Karpas-422 (cell line): ENCODE data around the gene RGL1. TPM values are rescaled to one million over a fixed set of nuclear protein-coding genes. Genes with fewer than 3 reads are reported as not detected.
"Not testable (repeated sequence)": the region's sequence is repeated elsewhere in the genome, so short reads cannot be mapped to it uniquely, and the experiment has no call there.

Source experiments
- DNase-seq: peaks from one replicate; pipeline ENCODE4 v3.0.0-alpha.2; 2015
- H2AFZ ChIP-seq: fragments of 200-600 bp; sonication (generic); 2 replicates; pipeline ENCODE4 v1.6.1; 2014; ENCODE audit warnings: antibody characterized with exemption, low read length, mixed read lengths
- H3K27ac ChIP-seq: fragments of 200-600 bp; sonication (generic); 2 replicates; pipeline ENCODE4 v1.5.1; 2014; ENCODE audit warnings: mild to moderate bottlenecking, low read length, moderate library complexity
- H3K27me3 ChIP-seq: fragments of 200-600 bp; sonication (generic); 2 replicates; pipeline ENCODE4 v1.6.1; 2014; ENCODE audit warnings: low read length, mixed read lengths
- H3K36me3 ChIP-seq: fragments of 200-600 bp; sonication (generic); 2 replicates; pipeline ENCODE4 v1.6.1; 2014; ENCODE audit warnings: low read length, mixed read lengths; ENCODE audit not compliant: insufficient read depth
- H3K4me1 ChIP-seq: fragments of 200-600 bp; sonication (generic); 2 replicates; pipeline ENCODE4 v1.6.1; 2014; ENCODE audit warnings: mild to moderate bottlenecking, low read length, mixed read lengths
- H3K4me2 ChIP-seq: fragments of 200-600 bp; sonication (generic); 2 replicates; pipeline ENCODE4 v1.6.1; 2014; ENCODE audit warnings: low read length, low read depth, mild to moderate bottlenecking; ENCODE audit not compliant: poor library complexity, severe bottlenecking
- H3K4me3 ChIP-seq: fragments of 200-600 bp; sonication (generic); 2 replicates; pipeline ENCODE4 v1.5.1; 2014; ENCODE audit warnings: mild to moderate bottlenecking, antibody characterized with exemption, low read length, mixed read lengths
- H3K79me2 ChIP-seq: fragments of 200-600 bp; sonication (generic); 2 replicates; pipeline ENCODE4 v1.6.1; 2014; ENCODE audit warnings: mild to moderate bottlenecking, low read length, mixed read lengths
- H3K9ac ChIP-seq: fragments of 200-600 bp; sonication (generic); 2 replicates; pipeline ENCODE4 v1.6.0; 2014; ENCODE audit warnings: low read length
- H3K9me2 ChIP-seq: fragments of 200-600 bp; sonication (generic), shearing (Covaris generic); replicated peaks from 2 replicates; pipeline ENCODE4 v1.6.0; 2014; ENCODE audit warnings: mild to moderate bottlenecking, low read length, moderate library complexity; ENCODE audit not compliant: insufficient read depth
- H3K9me3 ChIP-seq: fragments of 300-700, 200-600 bp; sonication (generic); 2 replicates; pipeline ENCODE4 v1.6.1; 2014; ENCODE audit warnings: low read length, mixed read lengths
- H4K20me1 ChIP-seq: fragments of 200-600 bp; sonication (generic); 2 replicates; pipeline ENCODE4 v1.6.1; 2014; ENCODE audit warnings: mild to moderate bottlenecking, antibody characterized with exemption, low read length, low read depth; ENCODE audit not compliant: insufficient read depth
- total RNA-seq: library from RNA; depleted of rRNA; stranded (reverse); fragments of >200 nt; shearing (Covaris generic); gene quantifications from 2 replicates; pipeline ENCODE4 v1.2.3, GENCODE V29; 2014; ENCODE audit warnings: low replicate concordance; rRNA removed

The RGL1 gene
- total RNA-seq = 1.0 TPM in 2 replicates

GRCh38 chr1:183804916-183805841 is at the start of gene RGL1:
Gene RGL1, plus strand, starts transcription at chr1:183805120. Its CDS starts 178 bp downstream, at chr1:183805298.
- Histone ChIP-seq H3K27me3 (no peaks in the 10 kb centered on the region), H3K36me3 (no peaks in the 10 kb centered on the region), H4K20me1 (no peaks in the 10 kb centered on the region), H3K9ac (no peak within 1 kb of the TSS), H3K27ac (no peak within 1 kb of the TSS), H3K79me2 (no peaks in the 10 kb centered on the region), H3K4me2 (no peak within 1 kb of the TSS), H2AFZ (no peak within 1 kb of the TSS), H3K4me1 (no peaks in the 10 kb centered on the region), H3K4me3 (no peak within 1 kb of the TSS), H3K9me2 (no peaks in the 10 kb centered on the region), H3K9me3 (peaks cover 3% of the 10 kb centered on the region; the same call in 1 of the 2 replicates)
- no peak for DNase-seq

- Histone ChIP-seq H3K79me2 (no peaks in the 10 kb centered on the region), H3K4me1 (no peaks in the 10 kb centered on the region), H3K9me3 (no peaks in the 10 kb centered on the region), H3K27ac (no peak overlapping the region), H4K20me1 (no peaks in the 10 kb centered on the region), H2AFZ (no peak overlapping the region), H3K9me2 (no peaks in the 10 kb centered on the region), H3K36me3 (no peaks in the 10 kb centered on the region), H3K4me3 (no peak overlapping the region), H3K4me2 (no peak overlapping the region), H3K27me3 (no peaks in the 10 kb centered on the region), H3K9ac (no peak overlapping the region)
- no peak for DNase-seq
Measured at GRCh38 chr1:183756326-183756725, 48.6 kb upstream of the RGL1 start.

GRCh38 chr1:183757061-183757460 is 47.9 kb upstream of the RGL1 start:
- no peaks in the 10 kb centered on the region for H3K79me2 ChIP-seq
- no peaks in the 10 kb centered on the region for H3K36me3 ChIP-seq
- H3K4me3 ChIP-seq = no peak overlapping the region
- no peak overlapping the region for H3K27ac ChIP-seq
- H2AFZ ChIP-seq = no peak overlapping the region
- no peak for DNase-seq
- no peak overlapping the region for H3K4me2 ChIP-seq
- H3K9me3 ChIP-seq = no peaks in the 10 kb centered on the region
- H3K4me1 ChIP-seq = no peaks in the 10 kb centered on the region
- no peaks in the 10 kb centered on the region for H3K9me2 ChIP-seq
- H3K27me3 ChIP-seq = no peaks in the 10 kb centered on the region
- no peak overlapping the region for H3K9ac ChIP-seq
- no peaks in the 10 kb centered on the region for H4K20me1 ChIP-seq

- Histone ChIP-seq H3K4me2 (no peak overlapping the region), H3K27me3 (no peaks in the 10 kb centered on the region), H3K9me3 (no peaks in the 10 kb centered on the region; the same call in 1 of the 2 replicates), H3K79me2 (no peaks in the 10 kb centered on the region), H3K9me2 (no peaks in the 10 kb centered on the region), H3K27ac (no peak overlapping the region), H2AFZ (no peak overlapping the region), H4K20me1 (no peaks in the 10 kb centered on the region), H3K9ac (no peak overlapping the region), H3K4me3 (no peak overlapping the region), H3K4me1 (no peaks in the 10 kb centered on the region), H3K36me3 (no peaks in the 10 kb centered on the region)
- no peak for DNase-seq
Measured at GRCh38 chr1:183758913-183759312, 46.0 kb upstream of the RGL1 start.

GRCh38 chr1:183760661-183761060 is 44.3 kb upstream of the RGL1 start:
- no peak overlapping the region for H3K4me2 ChIP-seq
- H4K20me1 ChIP-seq = no peaks in the 10 kb centered on the region
- H2AFZ ChIP-seq = no peak overlapping the region
- H3K9me3 ChIP-seq = no peaks in the 10 kb centered on the region; the same call in 1 of the 2 replicates
- no peak overlapping the region for H3K4me3 ChIP-seq
- H3K27me3 ChIP-seq = no peaks in the 10 kb centered on the region
- no peaks in the 10 kb centered on the region for H3K36me3 ChIP-seq
- no peak for DNase-seq
- no peak overlapping the region for H3K9ac ChIP-seq
- no peak overlapping the region for H3K27ac ChIP-seq
- H3K9me2 ChIP-seq = no peaks in the 10 kb centered on the region
- no peaks in the 10 kb centered on the region for H3K4me1 ChIP-seq
- no peaks in the 10 kb centered on the region for H3K79me2 ChIP-seq

- Histone ChIP-seq H3K9me2 (no peaks in the 10 kb centered on the region), H3K9me3 (no peaks in the 10 kb centered on the region; the same call in 1 of the 2 replicates), H3K4me2 (no peak overlapping the region), H3K36me3 (no peaks in the 10 kb centered on the region), H3K4me1 (no peaks in the 10 kb centered on the region), H4K20me1 (no peaks in the 10 kb centered on the region), H3K27ac (no peak overlapping the region), H3K9ac (no peak overlapping the region), H2AFZ (no peak overlapping the region), H3K79me2 (no peaks in the 10 kb centered on the region), H3K4me3 (no peak overlapping the region), H3K27me3 (0 out of 2 replicates have a peak, but pooled peaks cover 2% of the 10 kb centered on the region)
- no peak for DNase-seq
Measured at GRCh38 chr1:183761871-183762270, 43.0 kb upstream of the RGL1 start.

GRCh38 chr1:183762856-183763255 is 42.1 kb upstream of the RGL1 start:
- H2AFZ ChIP-seq, H3K27ac ChIP-seq, H4K20me1 ChIP-seq: not testable (repeated sequence)

GRCh38 chr1:183764981-183765380 is 39.9 kb upstream of the RGL1 start:
- Histone ChIP-seq H3K36me3 (no peaks in the 10 kb centered on the region), H4K20me1 (no peaks in the 10 kb centered on the region), H3K4me3 (no peak overlapping the region), H3K9me2 (no peaks in the 10 kb centered on the region), H3K4me1 (no peaks in the 10 kb centered on the region), H2AFZ (no peak overlapping the region), H3K27ac (no peak overlapping the region), H3K9me3 (no peaks in the 10 kb centered on the region; the same call in 1 of the 2 replicates), H3K27me3 (0 out of 2 replicates have a peak, but pooled peaks cover 2% of the 10 kb centered on the region), H3K9ac (no peak overlapping the region), H3K79me2 (no peaks in the 10 kb centered on the region), H3K4me2 (no peak overlapping the region)
- no peak for DNase-seq

More at GRCh38 chr1:183762856-183763255, 42.1 kb upstream of the RGL1 start:
- not testable (repeated sequence) for H3K4me3 ChIP-seq, DNase-seq, H3K4me1 ChIP-seq, H3K9me3 ChIP-seq, H3K36me3 ChIP-seq, H3K79me2 ChIP-seq, H3K9ac ChIP-seq, H3K9me2 ChIP-seq, H3K27me3 ChIP-seq, H3K4me2 ChIP-seq
